Upper lobe of left lung (tissue), 4 donors: Measurements from ENCODE around the gene ALDOB.

Experiments used
- CTCF ChIP-seq, 6 experiments: fragments of 450-650 bp in 4 of 6; fragments of 200-600 bp in 2 of 6; sonication (generic) in 2 of 6; IDR thresholded peaks; one replicate each; pipeline ENCODE4 v1.5.1; 2016 to 2019; ENCODE audit warnings: antibody characterized with exemption in 6 of 6
- POLR2A ChIP-seq, 4 donors: fragments of 450-650 bp; IDR thresholded peaks; one replicate each; pipeline ENCODE4 v1.5.1; 2016 to 2017; ENCODE audit warnings: antibody characterized with exemption in 4 of 4, mild to moderate bottlenecking in 2 of 4

GRCh38 chr9:101372327-101373118 lies 63.1 kb downstream of the ALDOB start:
- no peak for TF ChIP-seq POLR2A (IDR thresholded peaks at IDR 0.05)
- TF ChIP-seq CTCF (IDR thresholded peaks at IDR 0.05) = no peak
